GM21360 (cell line): ENCODE data around the gene NT5C3B.
"Not testable (repeated sequence)": the region's sequence is repeated elsewhere in the genome, so short reads cannot be mapped to it uniquely, and the experiment has no call there.

Experiments
- ATAC-seq: cut with Tn5 transposase; IDR thresholded peaks from one replicate; pipeline ENCODE4 v1.9.1; 2021; ENCODE audit warnings: mild to moderate bottlenecking, moderate library complexity; ENCODE audit not compliant: unreplicated experiment

Gene NT5C3B

DNA sequence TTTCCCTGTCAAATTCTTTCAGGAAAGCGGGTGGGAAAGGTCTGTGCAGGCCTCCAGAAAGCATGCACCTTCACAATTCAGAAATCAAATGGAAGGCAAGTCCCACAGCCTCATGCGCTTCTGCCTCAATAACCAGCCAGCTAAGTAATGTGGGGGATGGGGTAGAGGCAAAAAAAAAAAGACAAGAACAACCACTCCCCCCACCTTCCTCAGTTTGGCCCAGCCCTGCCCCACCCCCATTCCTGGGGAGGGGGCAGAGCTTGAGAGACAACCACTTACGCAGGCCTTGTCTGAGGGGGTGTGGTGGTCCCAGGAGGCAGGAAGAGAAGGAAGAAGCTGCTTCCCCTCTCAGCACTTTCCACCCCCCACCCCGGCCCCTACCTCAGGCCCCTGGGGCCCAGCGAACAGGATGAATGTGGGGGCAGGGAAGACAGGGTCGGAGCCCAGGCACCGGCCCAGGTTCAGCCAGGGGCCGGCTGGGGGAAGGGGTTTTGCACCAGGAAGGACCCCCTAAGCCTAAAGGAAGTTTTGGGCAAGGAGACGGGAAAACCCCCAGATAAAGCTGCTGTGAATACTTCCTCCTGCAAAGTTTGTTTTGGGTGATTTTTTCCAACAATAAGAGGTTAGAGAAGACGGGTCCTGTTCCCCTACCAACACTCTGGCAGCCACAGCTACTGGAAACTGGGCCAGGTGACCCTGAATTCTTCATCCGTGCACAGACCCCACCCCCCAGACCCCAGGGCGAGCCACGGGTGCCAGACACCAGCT, 50.8 kb downstream of the NT5C3B start:
- no peak for ATAC-seq

DNA sequence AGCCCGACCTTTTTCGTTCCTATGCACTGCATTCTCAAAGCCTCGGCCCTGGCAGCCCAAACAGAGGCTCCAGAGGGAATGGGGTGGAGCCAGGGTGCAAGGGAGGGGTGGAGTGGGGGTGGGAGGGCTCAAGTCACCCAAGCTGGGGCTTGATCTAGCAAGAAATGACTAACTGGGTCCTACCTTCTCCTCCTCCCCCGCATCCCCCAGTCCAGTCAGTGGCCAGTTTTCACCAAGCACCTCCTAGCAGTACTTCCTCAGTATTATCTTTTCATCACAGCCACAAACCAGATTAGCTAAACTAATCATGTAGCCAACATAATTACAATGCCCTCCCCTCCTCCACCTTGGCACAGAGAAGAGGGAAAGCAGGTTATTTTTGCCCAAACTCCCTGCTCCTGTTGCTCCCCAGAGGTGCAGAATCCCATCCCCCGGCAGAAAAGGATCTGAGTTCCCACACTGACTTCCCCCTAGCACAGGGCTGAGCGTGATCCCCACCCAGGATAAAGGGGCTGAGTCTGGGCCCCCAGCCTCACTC, 51.8 kb downstream of the NT5C3B start:
- no peak for ATAC-seq

DNA sequence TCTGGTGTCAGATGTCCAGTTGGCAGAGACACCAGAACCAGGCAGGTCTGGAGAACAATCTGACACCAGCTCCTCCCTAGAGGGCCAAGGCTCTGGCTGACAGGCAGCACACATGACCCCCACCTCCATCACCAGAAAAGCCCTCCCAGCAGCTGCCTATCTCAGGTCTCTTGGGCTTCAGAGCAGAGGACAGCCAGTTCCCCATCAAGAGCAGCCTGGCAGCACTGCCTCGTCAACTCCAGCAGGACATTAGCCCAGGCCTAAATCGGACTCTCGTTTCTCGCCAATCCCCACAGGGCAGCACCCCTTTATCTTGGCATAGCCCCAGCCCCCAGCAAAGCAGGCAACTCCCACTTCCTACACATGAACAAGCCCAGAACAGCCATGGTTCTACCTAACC, 53.9 kb downstream of the NT5C3B start:
- no peak for ATAC-seq

DNA sequence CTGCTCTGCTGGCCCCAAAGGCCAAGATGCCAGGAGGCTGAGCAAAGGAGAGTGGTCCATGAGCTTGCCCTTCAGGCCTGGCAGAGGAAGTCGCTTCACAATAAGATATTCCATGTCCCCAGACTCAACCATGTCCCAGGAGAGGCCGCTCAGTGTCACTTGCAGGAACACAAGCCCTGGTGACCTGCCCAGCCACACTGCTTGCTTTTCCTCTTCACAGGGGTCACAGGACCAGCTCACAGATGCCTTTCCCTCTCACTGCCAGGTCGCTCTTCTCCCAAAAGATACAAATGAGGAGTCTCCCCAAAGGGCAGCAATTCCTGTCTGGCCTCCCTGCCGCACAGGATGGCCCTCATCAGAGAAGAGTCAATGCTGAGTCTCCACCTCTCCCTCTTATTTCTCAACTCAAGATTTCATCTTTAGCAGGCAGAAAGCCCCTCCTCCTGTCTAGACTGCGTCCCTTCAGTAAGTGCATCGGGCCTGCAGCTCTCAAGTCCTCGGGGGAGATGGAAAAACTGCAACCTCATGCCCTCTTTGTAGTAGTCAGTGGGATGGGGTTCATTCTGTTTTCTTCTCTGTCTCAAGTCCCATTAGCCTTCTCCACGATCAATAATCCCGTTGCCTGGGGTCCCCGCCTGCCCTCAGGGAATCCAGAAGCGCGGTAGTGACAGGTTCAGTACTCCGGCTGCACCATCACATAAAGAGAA, 54.5 kb downstream of the NT5C3B start:
- ATAC-seq, result no peak

DNA sequence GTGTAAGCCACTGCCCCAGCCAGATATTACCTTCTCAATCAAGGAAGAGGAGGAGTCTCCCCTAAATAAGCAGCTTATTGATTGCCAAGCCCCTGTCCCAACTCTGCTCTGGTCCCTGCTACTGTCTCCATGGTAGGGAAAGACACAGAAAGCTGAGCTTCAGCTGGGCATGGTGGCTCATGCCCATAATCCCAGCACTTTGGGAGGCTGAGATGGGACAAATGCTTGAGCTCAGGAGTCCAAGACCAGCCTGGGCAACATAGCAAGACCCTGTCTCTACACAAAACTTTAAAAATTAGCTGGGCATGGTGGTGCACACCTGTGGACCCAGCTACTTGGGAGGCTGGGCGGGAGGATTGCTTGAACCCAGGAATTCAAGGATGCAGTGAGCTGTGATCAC, 56.1 kb downstream of the NT5C3B start:
- no peak for ATAC-seq

DNA sequence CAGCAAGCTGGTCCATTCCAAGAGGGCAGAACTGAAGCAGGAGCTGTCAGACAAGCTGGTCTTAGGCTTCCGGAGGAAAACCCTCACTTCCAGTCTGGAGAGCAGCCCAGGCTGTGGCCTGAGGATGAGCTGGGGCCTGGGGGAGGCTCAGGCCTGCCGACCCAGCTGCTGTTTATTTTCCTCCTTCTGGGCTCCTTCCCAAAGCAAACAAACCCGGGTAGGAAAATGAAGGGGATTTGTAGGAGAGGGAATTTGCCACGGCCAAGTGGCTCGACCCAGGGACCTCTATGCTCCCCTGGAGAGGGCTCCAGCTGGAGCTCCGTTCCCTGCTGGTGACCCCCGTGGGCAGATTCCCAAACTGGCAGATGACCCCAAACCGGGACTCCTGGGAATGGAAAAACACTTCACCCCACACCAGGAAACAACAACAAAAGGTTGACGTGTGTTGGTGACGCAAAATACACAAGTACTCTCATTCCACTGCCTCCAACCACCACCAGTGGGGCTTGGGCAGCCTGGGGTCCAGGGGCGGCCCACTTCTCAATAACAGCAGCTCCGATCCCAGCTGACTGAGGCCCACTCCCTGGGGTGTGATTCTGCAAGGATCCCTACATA, 58.4 kb downstream of the NT5C3B start:
- ATAC-seq, result no peak

DNA sequence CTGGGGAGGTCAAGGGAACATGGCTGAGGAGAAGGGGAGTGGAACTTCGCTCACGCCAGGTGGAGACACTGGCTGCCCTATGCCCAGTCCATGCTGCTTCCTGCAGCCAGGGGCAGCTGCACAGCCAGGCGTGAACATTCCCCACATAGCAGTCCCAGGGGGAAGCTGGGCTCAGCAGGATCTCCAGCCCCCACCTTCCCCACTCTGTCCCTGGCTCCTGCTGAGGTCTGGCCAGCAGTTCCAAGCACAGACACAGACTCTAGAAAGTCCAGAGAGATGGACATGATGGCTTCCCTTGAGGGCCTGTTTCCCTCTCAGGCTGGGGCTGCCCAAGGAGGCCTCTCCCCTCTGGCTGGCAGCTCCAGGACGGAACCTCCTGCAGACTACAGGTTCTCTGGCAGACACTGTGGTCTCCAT, 58.9 kb downstream of the NT5C3B start:
- no peak for ATAC-seq

DNA sequence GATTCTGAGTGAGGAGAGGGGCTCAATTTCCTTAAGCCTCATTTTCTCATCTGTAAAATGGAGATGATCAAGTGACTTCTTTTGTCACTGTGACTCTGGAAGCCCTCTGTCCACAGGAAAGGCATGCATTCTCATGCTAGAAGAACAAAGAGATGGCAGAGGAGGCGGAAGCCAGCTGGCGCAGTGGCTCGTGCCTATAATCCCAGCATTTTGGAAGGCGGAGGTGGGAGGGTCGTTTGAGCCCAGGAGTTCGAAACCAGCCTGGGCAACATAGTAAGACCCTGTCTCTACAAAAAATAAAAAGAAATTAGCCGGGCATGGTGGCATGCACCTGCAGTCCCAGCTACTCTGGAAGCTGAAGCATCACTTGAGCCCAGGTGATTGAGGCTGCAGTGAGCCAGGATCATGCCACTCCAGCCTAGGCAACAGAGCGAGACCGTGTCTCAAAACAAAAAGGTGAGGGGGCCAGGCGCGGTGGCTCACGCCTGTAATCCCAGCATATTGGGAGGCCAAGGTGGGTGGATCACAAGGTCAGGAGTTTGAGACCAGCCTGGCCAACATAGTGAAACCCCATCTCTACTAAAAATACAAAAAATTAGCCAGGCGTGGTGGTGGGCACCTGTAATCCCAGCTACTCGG, 59.7 kb downstream of the NT5C3B start:
- ATAC-seq, result not testable (repeated sequence)

DNA sequence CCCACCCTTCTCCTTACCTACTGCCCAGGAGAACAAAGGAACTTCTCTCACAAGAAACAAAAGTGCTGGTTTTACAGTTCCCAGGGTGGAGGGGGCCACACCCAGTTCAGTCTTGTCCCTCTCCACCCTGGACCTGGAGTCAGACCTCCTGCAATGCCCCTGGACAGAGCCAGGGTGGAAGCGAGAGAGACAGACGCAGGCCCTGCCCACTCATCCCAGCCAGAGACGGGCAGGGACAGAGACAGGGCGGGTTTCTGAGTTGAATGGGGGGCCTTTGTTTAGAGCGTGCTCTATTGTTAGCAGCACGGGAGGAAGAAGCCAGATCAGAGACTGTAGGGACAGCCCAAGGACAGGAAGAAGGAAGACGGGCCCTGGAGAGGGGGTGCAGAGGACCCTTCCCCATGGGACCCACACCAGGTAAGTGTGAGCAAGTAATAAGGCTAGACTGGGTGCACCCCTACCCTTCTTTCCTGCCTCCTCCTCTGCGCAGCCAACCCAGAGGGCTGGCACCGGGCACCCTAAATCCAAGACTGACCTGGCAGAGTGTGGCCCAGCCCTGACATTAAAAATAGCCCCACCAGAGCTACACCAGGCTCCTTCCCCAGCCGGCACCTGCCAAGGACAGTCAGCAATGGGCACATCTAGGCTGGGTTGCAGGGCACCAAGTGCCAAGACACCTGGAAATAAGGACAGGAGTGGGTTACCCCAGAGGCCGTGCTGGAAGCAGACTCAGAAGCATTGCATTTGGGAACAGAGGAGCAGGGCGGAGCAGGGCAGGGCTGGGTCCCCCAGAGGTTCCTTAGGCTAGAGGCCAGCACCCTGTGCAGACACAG, 60.4 kb downstream of the NT5C3B start:
- ATAC-seq, result no peak
